ENCODE measurements around the gene PALLD. TPM values are rescaled to one million over a fixed set of nuclear protein-coding genes. Genes with fewer than 3 reads are reported as not detected.

PALLD gene
- total RNA-seq, 2 experiments from 2014 or later = 1.5 to 3.7 TPM

DNA sequence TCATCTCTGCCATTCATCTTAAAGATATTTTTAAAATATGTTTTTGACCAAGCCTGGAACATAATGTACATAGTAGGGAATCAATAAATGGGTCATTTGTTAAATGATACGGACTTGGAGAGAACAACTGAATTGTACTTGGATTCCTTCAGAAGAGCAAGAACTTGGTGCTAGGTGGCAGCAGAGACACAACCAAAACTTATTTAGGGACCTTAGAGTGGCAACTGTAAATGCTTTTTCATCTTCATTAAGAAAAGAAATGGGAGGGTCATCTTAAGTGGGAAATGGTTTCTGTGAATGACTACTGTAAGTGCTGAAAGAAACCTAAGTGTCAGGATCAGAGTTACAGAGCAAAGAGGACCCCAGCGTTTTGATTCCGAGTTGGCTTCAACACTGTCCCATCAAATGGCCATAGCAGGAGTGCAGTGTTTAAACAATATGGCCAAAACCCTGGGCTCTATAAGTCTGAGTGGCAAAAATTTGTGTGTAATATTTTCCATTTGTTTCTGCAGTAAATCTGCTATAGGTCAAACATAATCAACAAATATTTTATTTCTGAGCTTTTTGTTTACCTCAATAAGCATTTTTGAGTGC, 213.6 kb downstream of the PALLD start:
- CTCF ChIA-PET = interaction anchor here (1.0 to 1.6 kb wide), 2 partner anchors 210 to 212 kb away, joined by 3 to 9 read pairs; no protein-coding TSS in a partner anchor
- peaks cover 5% of the 10 kb centered on the region for H3K27me3 Mint-ChIP-seq
- peaks cover 4% of the 10 kb centered on the region for H3K4me1 Mint-ChIP-seq
- H3K9me3 Mint-ChIP-seq (ENCODE audit: low read depth) = no peaks in the 10 kb centered on the region
- H3K36me3 Mint-ChIP-seq = no peaks in the 10 kb centered on the region
- H3K27ac Mint-ChIP-seq = no peak overlapping the region
- DNase-seq = no peak
- no peak for ATAC-seq
- H3K4me3 Mint-ChIP-seq = no peak overlapping the region

GRCh38 chr4:168711197-168712140, 214.6 kb downstream of the PALLD start:
- CTCF ChIA-PET = interaction anchor here (1.6 kb wide), 1 partner anchor 211 kb away, joined by 9 read pairs; no protein-coding TSS in a partner anchor
- H3K27me3 Mint-ChIP-seq = peaks cover 5% of the 10 kb centered on the region
- ATAC-seq (no peak), DNase-seq (no peak)
- no peaks in the 10 kb centered on the region for H3K36me3 Mint-ChIP-seq
- no peak overlapping the region for H3K4me3 Mint-ChIP-seq
- peaks cover 4% of the 10 kb centered on the region for H3K4me1 Mint-ChIP-seq
- no peak overlapping the region for H3K27ac Mint-ChIP-seq
- H3K9me3 Mint-ChIP-seq (ENCODE audit: low read depth) = no peaks in the 10 kb centered on the region

DNA sequence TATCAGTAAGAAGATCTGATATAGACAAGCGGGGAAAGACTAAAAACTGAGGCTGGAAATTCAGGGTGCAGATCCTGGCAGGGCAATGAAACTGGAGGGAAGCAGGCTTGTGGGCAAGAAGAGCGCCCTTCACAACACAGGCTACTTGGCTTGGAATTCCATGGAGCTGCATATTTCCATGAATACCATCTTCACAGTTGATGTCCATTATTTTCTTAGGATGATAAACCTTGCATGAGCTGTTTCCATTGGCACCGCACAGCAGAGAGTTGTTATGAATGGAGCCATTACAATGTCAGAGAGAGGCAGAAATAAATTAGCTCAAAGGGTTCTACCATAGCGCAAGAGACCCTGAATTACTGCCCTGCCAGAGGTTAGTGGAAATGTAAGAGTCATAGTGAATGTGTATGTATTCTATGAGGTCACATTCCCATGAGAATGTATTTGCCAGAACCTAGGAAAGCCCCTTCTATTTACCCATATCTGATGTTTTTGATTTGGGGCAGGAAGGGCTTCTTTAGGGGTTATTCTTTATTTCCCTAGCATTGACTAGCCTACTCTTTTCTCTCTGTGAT, 215.6 kb downstream of the PALLD start:
- Mint-ChIP-seq H3K27ac (no peak overlapping the region), H3K4me3 (no peak overlapping the region), H3K27me3 (peaks cover 9% of the 10 kb centered on the region), H3K9me3 (ENCODE audit: low read depth) (no peaks in the 10 kb centered on the region), H3K36me3 (no peaks in the 10 kb centered on the region), H3K4me1 (peaks cover 4% of the 10 kb centered on the region)
- ATAC-seq (no peak), DNase-seq (no peak)
- CTCF ChIA-PET = no interaction called here

GRCh38 chr4:168713253-168713652, 216.4 kb downstream of the PALLD start:
- CTCF ChIA-PET = no interaction called here
- no peak for DNase-seq
- ATAC-seq = no peak
- no peak overlapping the region for H3K27ac Mint-ChIP-seq
- no peak overlapping the region for H3K4me3 Mint-ChIP-seq
- peaks cover 10% of the 10 kb centered on the region for H3K27me3 Mint-ChIP-seq
- H3K4me1 Mint-ChIP-seq = peaks cover 4% of the 10 kb centered on the region
- no peaks in the 10 kb centered on the region for H3K36me3 Mint-ChIP-seq
- no peaks in the 10 kb centered on the region for H3K9me3 Mint-ChIP-seq (ENCODE audit: low read depth)

GRCh38 chr4:168715896-168716295, 219.0 kb downstream of the PALLD start:
- CTCF ChIA-PET = interaction anchor here (1.9 kb wide), 1 partner anchor 206 kb away, joined by 5 read pairs; no protein-coding TSS in a partner anchor
- Mint-ChIP-seq H3K4me1 (peaks cover 4% of the 10 kb centered on the region), H3K36me3 (no peaks in the 10 kb centered on the region), H3K9me3 (ENCODE audit: low read depth) (no peaks in the 10 kb centered on the region), H3K27me3 (peaks cover 9% of the 10 kb centered on the region), H3K4me3 (no peak overlapping the region), H3K27ac (no peak overlapping the region)
- no peak for ATAC-seq
- DNase-seq = no peak

DNA sequence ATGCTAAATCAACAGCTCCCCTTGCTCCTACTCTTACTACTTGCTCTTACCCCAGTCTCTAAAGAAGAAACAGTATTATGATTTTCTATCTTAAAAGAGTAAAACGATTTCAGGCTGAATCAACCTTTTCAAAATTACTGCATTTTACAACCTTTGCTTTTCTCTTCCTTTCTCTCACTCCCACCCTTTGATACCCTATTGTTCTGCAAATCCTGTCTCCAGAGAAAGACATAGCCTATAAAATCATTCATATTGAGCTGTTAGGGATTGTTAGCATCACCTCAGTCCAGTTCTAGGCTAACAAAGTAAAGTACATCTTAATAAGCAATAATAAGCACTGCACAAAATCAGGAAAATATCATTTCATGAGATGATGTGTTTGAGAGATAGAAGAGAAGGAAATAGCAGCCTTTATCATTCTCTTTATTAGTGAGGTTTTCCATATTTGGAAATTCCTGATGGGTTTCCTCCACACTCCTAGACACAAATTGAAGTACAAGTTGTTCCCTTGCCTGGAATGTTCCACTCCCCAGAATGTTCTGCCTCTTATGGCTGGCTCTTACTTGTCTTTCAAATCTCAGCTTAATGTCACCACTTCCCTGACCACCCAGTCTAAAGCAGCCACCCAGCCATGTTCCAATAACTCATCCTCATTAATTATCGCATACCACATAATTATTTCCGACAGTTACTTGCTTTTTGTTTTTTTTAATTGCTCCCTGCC, 219.7 kb downstream of the PALLD start:
- Mint-ChIP-seq H3K27ac (no peak overlapping the region), H3K4me1 (peaks cover 3% of the 10 kb centered on the region), H3K4me3 (no peak overlapping the region), H3K27me3 (peaks cover 9% of the 10 kb centered on the region), H3K9me3 (ENCODE audit: low read depth) (no peaks in the 10 kb centered on the region), H3K36me3 (no peaks in the 10 kb centered on the region)
- no peak for ATAC-seq
- DNase-seq = no peak
- CTCF ChIA-PET = interaction anchor here (1.9 kb wide), 1 partner anchor 205 kb away, joined by 5 read pairs; no protein-coding TSS in a partner anchor

- H3K9me3 Mint-ChIP-seq (ENCODE audit: low read depth) = no peaks in the 10 kb centered on the region
- H3K4me1 Mint-ChIP-seq = peaks cover 7% of the 10 kb centered on the region
- CTCF ChIA-PET = no interaction called here
- no peak for ATAC-seq
- H3K36me3 Mint-ChIP-seq = no peaks in the 10 kb centered on the region
- H3K27ac Mint-ChIP-seq = no peak overlapping the region
- DNase-seq = no peak
- no peak overlapping the region for H3K4me3 Mint-ChIP-seq
- peaks cover 11% of the 10 kb centered on the region for H3K27me3 Mint-ChIP-seq
Measured at GRCh38 chr4:168717847-168718246, 221.0 kb downstream of the PALLD start.

DNA sequence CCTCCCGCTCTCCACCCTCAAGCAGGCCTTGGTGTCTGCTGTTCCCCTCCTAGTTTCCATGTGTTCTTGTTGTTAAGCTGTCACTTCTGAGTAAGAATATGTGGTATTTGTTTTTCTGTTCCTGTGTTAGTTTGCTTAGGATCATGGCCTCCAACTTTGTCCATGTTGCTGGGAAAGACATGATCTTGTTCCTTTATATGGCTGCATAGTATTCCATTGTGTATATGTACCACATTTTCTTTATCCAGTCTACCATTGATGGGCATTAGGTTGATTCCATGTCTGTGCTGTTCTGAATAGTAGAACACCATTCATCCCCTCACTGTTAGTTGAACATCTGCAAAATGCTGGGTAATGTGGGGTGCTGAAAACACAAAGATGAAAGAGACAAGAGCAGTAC, 222.9 kb downstream of the PALLD start:
- H3K27me3 Mint-ChIP-seq = peaks cover 12% of the 10 kb centered on the region
- no peaks in the 10 kb centered on the region for H3K9me3 Mint-ChIP-seq (ENCODE audit: low read depth)
- no peak overlapping the region for H3K4me3 Mint-ChIP-seq
- H3K36me3 Mint-ChIP-seq = no peaks in the 10 kb centered on the region
- peaks cover 13% of the 10 kb centered on the region for H3K4me1 Mint-ChIP-seq
- DNase-seq = no peak
- CTCF ChIA-PET = interaction anchor here (0.7 kb wide), 1 partner anchor 854 kb away, joined by 3 read pairs; no protein-coding TSS in a partner anchor
- no peak for ATAC-seq
- no peak overlapping the region for H3K27ac Mint-ChIP-seq

DNA sequence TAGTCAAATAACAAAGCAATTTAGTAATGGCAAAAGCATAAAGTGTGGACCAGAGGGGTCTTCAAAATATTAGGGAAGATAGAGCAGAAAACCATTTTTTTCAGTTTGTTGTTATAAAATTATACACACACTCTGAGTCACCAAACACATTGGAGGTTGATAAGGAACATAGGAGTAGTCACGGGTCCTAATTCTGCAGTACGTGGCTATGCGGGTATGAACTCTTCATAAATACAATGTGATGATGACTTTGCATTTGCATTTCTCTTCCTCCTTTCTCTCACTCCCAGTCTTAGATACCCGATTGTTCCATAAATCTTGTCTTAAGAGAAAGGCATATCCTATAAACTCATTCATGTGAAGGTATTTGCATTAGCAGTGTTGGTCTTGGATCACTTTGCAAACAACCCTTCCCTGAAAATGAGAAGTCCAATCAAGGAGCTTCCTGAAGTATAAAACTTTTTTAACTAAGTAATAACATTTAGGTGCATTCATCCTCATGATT, 223.6 kb downstream of the PALLD start:
- CTCF ChIA-PET = no interaction called here
- ATAC-seq (no peak), DNase-seq (no peak)
- no peak overlapping the region for H3K27ac Mint-ChIP-seq
- H3K36me3 Mint-ChIP-seq = no peaks in the 10 kb centered on the region
- H3K9me3 Mint-ChIP-seq (ENCODE audit: low read depth) = no peaks in the 10 kb centered on the region
- peaks cover 12% of the 10 kb centered on the region for H3K27me3 Mint-ChIP-seq
- peaks cover 13% of the 10 kb centered on the region for H3K4me1 Mint-ChIP-seq
- no peak overlapping the region for H3K4me3 Mint-ChIP-seq

GRCh38 chr4:168722391-168722790, 225.5 kb downstream of the PALLD start:
- no peaks in the 10 kb centered on the region for H3K36me3 Mint-ChIP-seq
- DNase-seq (no peak), ATAC-seq (no peak)
- H3K27me3 Mint-ChIP-seq = peaks cover 7% of the 10 kb centered on the region
- H3K4me1 Mint-ChIP-seq = peaks cover 13% of the 10 kb centered on the region
- CTCF ChIA-PET = no interaction called here
- no peak overlapping the region for H3K4me3 Mint-ChIP-seq
- no peak overlapping the region for H3K27ac Mint-ChIP-seq
- H3K9me3 Mint-ChIP-seq (ENCODE audit: low read depth) = no peaks in the 10 kb centered on the region

DNA sequence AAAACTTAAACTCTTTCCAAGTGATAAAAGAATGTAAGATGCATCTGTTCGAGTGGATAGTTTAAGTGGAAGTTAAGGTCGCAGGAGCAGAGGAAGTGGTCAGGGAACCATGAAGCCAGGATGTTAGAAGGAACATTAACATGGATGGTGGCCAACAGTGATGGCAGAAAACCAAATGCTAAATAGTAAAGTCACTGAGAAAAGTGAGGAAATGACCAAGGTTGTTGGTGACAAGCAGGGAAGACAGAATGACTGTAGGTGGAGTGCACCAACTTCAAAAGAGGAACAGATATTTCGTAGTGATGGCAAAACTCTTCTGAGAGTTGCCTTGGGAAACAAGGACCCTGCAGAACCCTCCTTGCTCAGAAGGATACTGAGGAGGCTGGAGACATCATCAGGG, 226.2 kb downstream of the PALLD start:
- DNase-seq (no peak), ATAC-seq (no peak)
- no peak overlapping the region for H3K27ac Mint-ChIP-seq
- no peaks in the 10 kb centered on the region for H3K9me3 Mint-ChIP-seq (ENCODE audit: low read depth)
- CTCF ChIA-PET = no interaction called here
- H3K36me3 Mint-ChIP-seq = no peaks in the 10 kb centered on the region
- H3K27me3 Mint-ChIP-seq = peaks cover 6% of the 10 kb centered on the region
- H3K4me3 Mint-ChIP-seq = no peak overlapping the region
- H3K4me1 Mint-ChIP-seq = peaks cover 13% of the 10 kb centered on the region

DNA sequence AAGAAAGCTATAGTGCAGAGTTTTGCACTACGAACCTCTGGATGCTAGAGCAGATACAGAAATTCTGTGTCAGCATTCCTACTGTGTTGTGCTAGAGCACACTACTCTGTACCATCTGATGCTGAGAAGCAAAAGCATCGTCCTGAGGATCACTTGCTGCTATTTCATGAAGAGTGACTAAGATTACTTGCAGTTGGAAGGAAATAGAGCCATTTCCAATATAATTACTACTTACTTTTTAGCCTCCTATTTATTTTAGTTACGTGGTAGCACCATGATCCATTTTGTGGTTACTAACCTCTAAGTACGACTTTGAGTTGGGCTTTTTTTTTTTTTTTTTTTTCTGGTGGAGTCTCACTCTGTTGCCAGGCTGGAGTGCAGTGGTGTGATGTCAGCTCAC, 226.7 kb downstream of the PALLD start:
- DNase-seq (no peak), ATAC-seq (no peak)
- H3K9me3 Mint-ChIP-seq (ENCODE audit: low read depth) = no peaks in the 10 kb centered on the region
- H3K4me3 Mint-ChIP-seq = no peak overlapping the region
- no peaks in the 10 kb centered on the region for H3K36me3 Mint-ChIP-seq
- H3K27me3 Mint-ChIP-seq = peaks cover 10% of the 10 kb centered on the region
- CTCF ChIA-PET = no interaction called here
- H3K27ac Mint-ChIP-seq = no peak overlapping the region
- H3K4me1 Mint-ChIP-seq = peaks cover 13% of the 10 kb centered on the region

GRCh38 chr4:168724243-168724642, 227.4 kb downstream of the PALLD start:
- H3K4me1 Mint-ChIP-seq = peaks cover 13% of the 10 kb centered on the region
- no peak for DNase-seq
- no peak for ATAC-seq
- H3K36me3 Mint-ChIP-seq = no peaks in the 10 kb centered on the region
- H3K4me3 Mint-ChIP-seq = no peak overlapping the region
- no peaks in the 10 kb centered on the region for H3K9me3 Mint-ChIP-seq (ENCODE audit: low read depth)
- no peak overlapping the region for H3K27ac Mint-ChIP-seq
- CTCF ChIA-PET = no interaction called here
- H3K27me3 Mint-ChIP-seq = peaks cover 15% of the 10 kb centered on the region

Measured in activated CD8-positive, alpha-beta memory T cell treated with anti-CD3 and anti-CD28 coated beads, Interleukin-2, amount 10 ng/mL, durations not matched to agents 7 days and 5 days (primary cell).